Esophagus muscularis mucosa (tissue), 4 donors: ENCODE data around the gene CMTM1. TPM values are rescaled to one million over a fixed set of nuclear protein-coding genes. Genes with fewer than 3 reads are reported as not detected.
A peak's percentile ranks its signal among the peaks of the same experiment; 100 is the strongest.

Experiments
- DNase-seq: peaks from one replicate; pipeline ENCODE4 v3.0.0-alpha.2; 2017; ENCODE audit errors: extremely low spot score
- H3K27ac ChIP-seq, 4 donors: fragments of 200-600 bp; sonication (generic); replicated peaks in 1 of 4; 1 replicate in 3 of 4; 2 replicates in 1 of 4; pipeline ENCODE4 v1.5.1; 2016 to 2019; ENCODE audit warnings: mild to moderate bottlenecking in 1 of 4
- H3K27me3 ChIP-seq, 4 donors: fragments of 200-600 bp; sonication (generic); one replicate each; pipeline versions ENCODE4 v1.5.1 to v1.6.0; 2016 to 2019
- H3K36me3 ChIP-seq, 4 donors: fragments of 200-600 bp; sonication (generic); one replicate each; pipeline ENCODE4 v1.5.1; 2016 to 2019
- H3K4me1 ChIP-seq, 4 donors: fragments of 200-600 bp; sonication (generic); one replicate each; pipeline ENCODE4 v1.5.1; 2016 to 2019
- H3K4me3 ChIP-seq, 4 donors: fragments of 200-600 bp; sonication (generic); 1 replicate in 2 of 4; 2 replicates in 2 of 4; pipeline ENCODE4 v1.5.1; 2016 to 2019; ENCODE audit warnings: mild to moderate bottlenecking in 4 of 4, moderate library complexity in 1 of 4
- H3K9me3 ChIP-seq, 4 donors: fragments of 200-600 bp; sonication (generic); 1 replicate in 3 of 4; 2 replicates in 1 of 4; pipeline ENCODE4 v1.5.1; 2016 to 2019
- CTCF ChIP-seq, 3 experiments: fragments of 200-600 bp in 2 of 3; fragments of 450-650 bp in 1 of 3; sonication (generic) in 2 of 3; IDR thresholded peaks; one replicate each; pipeline ENCODE4 v1.5.1; 2017 to 2019; ENCODE audit warnings: antibody characterized with exemption in 3 of 3, mild to moderate bottlenecking in 2 of 3, moderate library complexity in 1 of 3
- EP300 ChIP-seq: sonication (generic); formaldehyde crosslinking; IDR thresholded peaks from one replicate; pipeline ENCODE4 v1.6.1; 2017; ENCODE audit warnings: antibody characterized with exemption
- POLR2A ChIP-seq: fragments of 450-650 bp; IDR thresholded peaks from one replicate; pipeline ENCODE4 v1.6.1; 2017; ENCODE audit warnings: antibody characterized with exemption, moderate library complexity, mild to moderate bottlenecking, low read depth
- POLR2AphosphoS5 ChIP-seq, 2 donors: sonication (generic); formaldehyde crosslinking; IDR thresholded peaks; one replicate each; pipeline ENCODE4 v1.6.1; 2017; ENCODE audit warnings: antibody characterized with exemption in 2 of 2
- WGBS: methylation state at CpG from one replicate; pipeline ENCODE4 v1.1.5; 2018; 5-methylcytosine and 5-hydroxymethylcytosine counted together
- intact Hi-C: fragments of 100-400 bp; cut with DNase I; formaldehyde crosslinking; loops from one replicate; pipeline ENCODE4 v1.15.1; 2023
- total RNA-seq, 4 donors: library from RNA; depleted of rRNA; stranded (reverse); fragments of >200 nt; gene quantifications; one replicate each; pipeline versions ENCODE4 v1.1.0 to v1.2.1, GENCODE V29; 2016

Gene CMTM1
- total RNA-seq, 4 donors from 2014 or later = 1.4 to 2.0 (median 1.7) TPM; not detected in 1

- TF ChIP-seq CTCF (IDR thresholded peaks at IDR 0.05) (no peak), EP300 (no peak), POLR2A (no peak)
- H3K4me1 ChIP-seq = peaks cover 34 to 62% (median 56%) of the 10 kb centered on the region in 4 donors
- no peak for DNase-seq
These were observed 42.3 kb upstream of the CMTM1 start for GRCh38 chr16:66523861-66524354.

GRCh38 chr16:66524601-66525164, 41.6 kb upstream of the CMTM1 start:
- H3K27me3 ChIP-seq = no peaks in the 10 kb centered on the region
- 71% methylated on average over 6 of the region's 6 CpGs for WGBS
- peak overlapping the region; percentile 2 to 93 (median 48) for H3K27ac ChIP-seq
- no peak for DNase-seq
- no peak overlapping the region for H3K4me3 ChIP-seq
- TF ChIP-seq CTCF (IDR thresholded peaks at IDR 0.05) (no peak), POLR2A (no peak), POLR2AphosphoS5 (IDR thresholded peaks at IDR 0.05) (no peak), EP300 (no peak)
- H3K4me1 ChIP-seq = peaks cover 26 to 54% (median 49%) of the 10 kb centered on the region in 4 donors
- peaks cover 19 to 79% (median 58%) of the 10 kb centered on the region in 4 donors for H3K36me3 ChIP-seq
- no peaks in the 10 kb centered on the region for H3K9me3 ChIP-seq
- intact Hi-C loops = no loop called here

More at GRCh38 chr16:66523861-66524354, 42.3 kb upstream of the CMTM1 start:
- peaks cover 19 to 77% (median 53%) of the 10 kb centered on the region in 4 donors for H3K36me3 ChIP-seq
- H3K9me3 ChIP-seq = no peaks in the 10 kb centered on the region
- peak overlapping the region; percentile 2 to 93 (median 70) for H3K27ac ChIP-seq
- intact Hi-C loops = no loop called here
- H3K4me3 ChIP-seq = no peak overlapping the region
- no peaks in the 10 kb centered on the region for H3K27me3 ChIP-seq
- WGBS = 65% methylated on average over 9 of the region's 9 CpGs

- TF ChIP-seq POLR2AphosphoS5 (IDR thresholded peaks at IDR 0.05) (no peak), EP300 (no peak), CTCF (IDR thresholded peaks at IDR 0.05) (no peak)
- H3K36me3 ChIP-seq = peaks cover 28 to 80% (median 61%) of the 10 kb centered on the region in 4 donors
- H3K27ac ChIP-seq = peak overlapping the region; percentile 2 to 93 (median 62)
- no peak overlapping the region for H3K4me3 ChIP-seq
- 82% methylated on average over 9 of the region's 9 CpGs for WGBS
- intact Hi-C loops = no loop called here
- no peaks in the 10 kb centered on the region for H3K27me3 ChIP-seq
- H3K4me1 ChIP-seq = peaks cover 17 to 45% (median 40%) of the 10 kb centered on the region in 4 donors
- DNase-seq = no peak
- no peaks in the 10 kb centered on the region for H3K9me3 ChIP-seq
These were observed 40.7 kb upstream of the CMTM1 start for GRCh38 chr16:66525396-66526180.

- H3K27me3 ChIP-seq = no peaks in the 10 kb centered on the region
- H3K36me3 ChIP-seq = peaks cover 48 to 98% (median 80%) of the 10 kb centered on the region in 4 donors
- H3K4me1 ChIP-seq = peaks cover 0 to 18% (median 13%) of the 10 kb centered on the region in 4 donors
- 100% methylated on average over 5 of the region's 5 CpGs for WGBS
- DNase-seq = no peak
- intact Hi-C loops = no loop called here
- H3K4me3 ChIP-seq = no peak overlapping the region
- TF ChIP-seq POLR2AphosphoS5 (IDR thresholded peaks at IDR 0.05) = no peak
- TF ChIP-seq POLR2A = no peak
- TF ChIP-seq CTCF (IDR thresholded peaks at IDR 0.05) = no peak
- TF ChIP-seq EP300 = no peak
- H3K27ac ChIP-seq = no peak overlapping the region
- no peaks in the 10 kb centered on the region for H3K9me3 ChIP-seq
These were observed 37.9 kb upstream of the CMTM1 start for GRCh38 chr16:66528294-66528693.
